8988T (cell line): Measurements from ENCODE around the gene ARNT2.
"Not testable (repeated sequence)": the region's sequence is repeated elsewhere in the genome, so short reads cannot be mapped to it uniquely, and the experiment has no call there.

Source experiments
- DNase-seq: peaks from one replicate; pipeline ENCODE4 v3.0.0; 2011

ARNT2 gene

GRCh38 chr15:80495401-80495942, 91.3 kb downstream of the ARNT2 start:
- no peak for DNase-seq

- DNase-seq = no peak
Observed at GRCh38 chr15:80496096-80496495, 91.9 kb downstream of the ARNT2 start.

DNA sequence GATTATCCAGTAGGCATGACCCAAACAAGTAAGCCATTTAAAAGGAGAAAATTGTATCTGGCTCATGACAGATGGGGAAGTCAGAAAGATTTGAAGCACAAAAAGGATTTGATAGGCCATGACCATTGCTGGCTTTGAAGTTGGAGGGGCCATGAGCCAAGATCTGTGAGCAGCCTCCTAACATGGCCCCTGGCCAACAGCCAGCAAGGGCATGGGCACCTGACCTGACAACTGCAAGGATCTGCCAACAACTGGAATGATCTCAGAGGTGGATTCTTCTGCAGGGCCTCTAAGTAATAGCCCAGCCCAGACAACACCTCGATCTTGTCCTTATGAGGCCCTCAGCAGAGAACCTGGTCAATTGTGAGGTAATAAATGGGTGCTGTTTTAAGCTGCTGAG, 93.0 kb downstream of the ARNT2 start:
- no peak for DNase-seq

DNA sequence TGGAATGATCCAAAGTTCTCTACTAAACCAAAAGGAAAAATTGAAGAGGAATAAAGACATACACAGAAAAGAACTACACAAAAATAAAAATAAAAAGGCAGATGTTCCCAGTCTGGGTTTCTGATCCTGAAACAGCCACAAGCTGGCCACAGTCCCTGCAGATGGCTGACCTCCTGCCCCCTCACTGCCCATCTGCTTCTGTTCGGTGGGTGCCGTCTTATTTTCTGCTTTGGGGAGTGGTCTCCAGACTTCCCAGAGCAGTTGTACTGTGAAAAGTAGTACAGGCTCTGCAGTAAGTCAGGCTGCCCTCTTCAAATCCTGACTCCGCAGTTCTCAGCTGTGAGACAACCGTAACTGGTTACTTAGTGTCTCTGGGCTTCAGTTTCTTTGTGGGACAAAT, 94.5 kb downstream of the ARNT2 start:
- DNase-seq = no peak

DNA sequence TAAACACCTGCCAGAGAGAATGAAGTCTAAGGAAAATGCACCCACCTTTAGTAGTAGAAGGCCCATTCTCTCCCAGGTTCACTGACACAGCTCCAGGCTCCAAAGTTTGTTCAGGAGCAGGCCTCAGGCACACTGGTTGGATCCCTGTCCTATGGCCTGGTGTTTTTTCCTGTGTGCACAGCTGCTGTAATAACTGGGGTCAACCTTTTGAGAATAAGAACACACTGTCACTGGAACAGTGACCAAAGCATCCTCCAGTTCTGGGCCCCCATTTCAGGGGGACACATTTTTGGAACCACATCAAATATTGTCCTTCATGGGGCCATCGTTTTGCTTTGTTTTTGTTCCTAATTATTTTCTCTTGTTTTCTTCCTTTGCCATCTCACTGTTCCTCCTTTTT, 95.8 kb downstream of the ARNT2 start:
- DNase-seq = no peak

DNA sequence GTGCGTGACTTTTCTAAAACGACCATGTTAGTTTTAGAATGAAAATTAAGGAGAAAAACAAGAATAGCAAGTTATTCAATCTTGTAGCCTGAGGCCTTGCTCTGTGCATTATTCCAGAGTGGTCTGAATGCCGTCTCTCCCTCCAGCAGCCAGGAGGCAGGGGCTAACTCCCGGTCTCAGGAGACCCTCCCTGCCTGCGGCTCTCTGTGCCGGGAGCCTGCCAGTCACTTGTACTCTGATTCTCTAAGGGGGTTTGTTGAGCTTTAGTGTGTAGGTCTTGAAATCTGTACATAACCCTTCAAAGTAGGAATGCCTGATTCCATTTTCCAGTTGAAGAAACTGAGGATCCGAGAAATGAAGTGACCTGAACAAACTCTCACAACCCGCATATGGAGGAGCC, 97.3 kb downstream of the ARNT2 start:
- no peak for DNase-seq

GRCh38 chr15:80502782-80503181, 98.6 kb downstream of the ARNT2 start:
- no peak for DNase-seq

- no peak for DNase-seq
Observed at GRCh38 chr15:80503319-80503952, 99.3 kb downstream of the ARNT2 start.

- DNase-seq = no peak
Observed at GRCh38 chr15:80504931-80505330, 100.7 kb downstream of the ARNT2 start.

GRCh38 chr15:80506286-80506893, 102.2 kb downstream of the ARNT2 start:
- DNase-seq = no peak

- no peak for DNase-seq
Observed at GRCh38 chr15:80507131-80507530, 102.9 kb downstream of the ARNT2 start.

- DNase-seq = no peak
Observed at GRCh38 chr15:80507638-80508316, 103.6 kb downstream of the ARNT2 start.

- no peak for DNase-seq
Observed at GRCh38 chr15:80508783-80509182, 104.6 kb downstream of the ARNT2 start.

DNA sequence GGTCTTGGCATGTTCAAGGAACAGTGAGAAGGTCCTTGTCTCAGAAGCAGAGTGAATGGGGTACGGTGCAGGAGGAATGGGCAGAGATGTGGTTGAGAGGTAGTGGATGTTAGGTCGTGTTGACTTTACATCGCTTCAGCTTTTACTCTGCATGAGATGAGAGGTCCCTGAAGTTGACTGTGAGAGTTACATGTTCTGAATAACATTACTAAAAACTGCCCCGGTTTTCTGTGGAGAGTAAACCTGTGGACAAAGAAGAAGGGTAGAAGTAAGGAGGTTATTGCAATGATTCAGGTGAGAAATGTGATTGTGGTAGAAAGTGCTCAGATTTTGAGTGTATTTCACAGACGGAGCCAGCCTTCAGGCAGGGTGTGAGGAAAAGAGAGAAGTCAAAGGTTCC, 105.6 kb downstream of the ARNT2 start:
- no peak for DNase-seq

DNA sequence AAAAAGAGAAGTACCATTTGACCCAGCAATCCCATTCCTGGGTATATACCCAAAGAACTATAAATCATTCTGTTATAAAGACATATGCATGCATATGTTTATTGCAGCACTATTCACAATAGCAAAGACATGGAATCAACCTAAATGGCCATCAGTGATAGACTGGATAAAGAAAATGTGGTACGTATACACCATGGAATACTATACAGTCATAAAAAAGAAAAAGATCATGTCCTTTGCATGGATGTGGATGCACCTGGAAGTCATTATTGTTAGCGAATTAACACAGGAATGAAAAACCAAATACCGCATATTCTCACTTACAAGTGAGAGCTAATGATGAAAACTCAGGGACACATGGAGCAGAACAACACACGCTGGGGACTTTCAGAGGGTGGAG, 106.8 kb downstream of the ARNT2 start:
- DNase-seq = not testable (repeated sequence)

DNA sequence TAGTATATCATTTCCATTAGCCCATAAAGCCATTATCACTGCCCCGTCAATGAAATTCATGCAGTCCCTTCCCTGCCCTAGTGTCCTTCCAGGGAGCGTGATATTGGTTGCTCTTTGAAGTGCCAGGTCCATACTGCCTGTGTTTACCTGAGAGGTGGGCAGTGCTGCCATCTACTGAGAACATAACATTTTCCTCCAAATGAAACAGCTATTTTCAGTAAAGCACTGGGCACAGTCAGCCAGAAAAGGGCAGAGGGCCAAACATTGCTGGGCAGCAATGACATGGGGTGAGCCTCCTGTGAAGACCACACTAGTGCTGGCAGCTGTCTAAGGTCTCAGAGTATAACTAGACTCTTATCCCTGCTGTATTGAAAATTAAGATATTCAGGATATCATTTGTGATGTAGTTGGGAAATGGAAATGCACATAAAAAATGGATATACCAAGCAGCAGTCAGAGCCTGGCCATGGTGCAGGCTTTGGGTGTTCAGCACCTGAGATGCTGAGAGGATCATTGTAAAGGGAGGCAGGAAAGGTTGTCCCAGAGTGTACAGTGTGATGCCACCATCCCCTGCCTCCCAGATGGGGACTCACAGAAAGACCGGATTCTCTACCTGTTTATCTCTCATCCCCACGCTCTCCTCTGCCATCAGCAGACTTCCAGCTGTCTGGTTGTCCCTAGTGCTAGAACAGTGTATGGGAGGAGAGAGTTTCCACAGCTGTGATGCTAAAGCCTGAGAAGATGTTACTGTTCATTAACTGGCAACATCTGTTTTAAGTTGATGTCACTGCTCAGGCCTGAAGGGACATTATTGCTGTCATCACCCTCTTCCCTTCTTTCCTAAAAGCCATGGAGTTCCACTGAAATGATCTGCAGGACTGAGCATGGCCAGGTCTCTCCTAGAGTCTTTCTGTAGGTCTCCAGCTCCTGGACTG, 108.8 kb downstream of the ARNT2 start:
- no peak for DNase-seq

DNA sequence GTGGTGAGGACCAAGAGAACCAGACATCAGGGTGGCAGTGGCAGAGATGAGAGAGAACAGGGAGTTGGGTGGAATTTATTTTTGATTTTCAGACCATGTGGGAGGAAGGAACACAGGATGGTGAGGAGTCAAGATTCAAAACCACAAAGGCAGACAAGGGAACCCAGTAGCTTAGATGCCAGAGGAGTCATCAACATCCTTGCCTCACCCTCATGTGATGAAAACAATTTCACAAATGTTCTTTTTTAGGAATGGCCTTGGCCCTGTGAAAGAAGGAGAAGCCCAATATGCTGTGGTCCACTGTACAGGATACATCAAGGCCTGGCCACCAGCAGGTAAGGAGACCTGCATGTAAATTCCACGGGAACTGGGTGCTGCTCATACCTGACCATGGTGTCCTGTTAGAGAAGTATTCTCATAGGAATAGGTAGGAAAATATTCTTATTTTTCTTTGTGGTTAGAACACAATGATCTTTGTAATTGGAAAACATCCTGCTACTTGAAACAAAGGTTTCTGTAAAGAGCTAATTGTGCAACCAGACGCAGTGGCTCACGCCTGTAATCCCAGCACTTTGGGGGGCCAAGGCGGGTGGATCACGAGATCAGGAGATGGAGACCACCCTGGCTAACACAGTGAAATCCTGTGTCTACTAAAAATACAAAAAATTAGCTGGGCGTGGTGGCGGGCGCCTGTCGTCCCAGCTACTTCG, 110.0 kb downstream of the ARNT2 start:
- DNase-seq = no peak

DNA sequence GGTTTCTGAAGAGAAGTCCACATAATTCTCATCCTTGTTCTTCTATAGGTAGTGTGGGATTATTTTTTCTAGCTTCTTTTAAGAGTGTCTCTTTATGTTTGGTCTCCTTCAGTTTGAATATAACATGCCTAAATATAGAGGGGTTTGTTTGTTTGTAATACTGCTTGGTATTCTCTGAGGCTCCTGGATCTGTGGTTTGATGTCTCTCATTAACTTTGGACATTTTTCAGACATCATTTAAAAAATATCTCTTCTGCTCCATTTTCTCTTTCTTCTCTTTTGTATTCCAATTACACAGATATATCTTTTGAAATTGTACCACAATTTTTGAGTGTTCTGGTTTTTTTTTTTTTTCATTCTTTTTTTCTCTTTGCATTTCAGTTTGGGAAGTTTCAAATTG, 113.1 kb downstream of the ARNT2 start:
- no peak for DNase-seq

DNA sequence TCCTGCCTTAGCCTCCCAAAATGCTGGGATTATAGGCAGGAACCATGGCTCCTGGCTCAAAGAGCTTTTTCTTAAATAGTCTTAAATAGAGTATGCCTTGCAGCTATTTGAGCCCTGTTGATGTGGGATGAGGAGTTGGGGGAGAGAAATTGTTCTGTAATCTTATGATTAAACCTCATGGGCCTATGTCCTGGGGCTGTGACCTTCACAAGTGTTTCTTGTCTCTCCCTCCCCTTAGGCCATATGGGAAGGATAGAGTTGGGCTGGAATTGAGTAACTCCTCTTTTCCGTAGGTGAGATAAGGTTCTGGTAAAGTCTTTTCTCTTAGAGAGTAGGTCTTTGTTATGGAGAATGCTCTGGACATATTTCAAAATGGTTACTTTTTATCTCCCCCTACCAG, 114.3 kb downstream of the ARNT2 start:
- no peak for DNase-seq

- DNase-seq = no peak
Observed at GRCh38 chr15:80523746-80524145, 119.6 kb downstream of the ARNT2 start.

DNA sequence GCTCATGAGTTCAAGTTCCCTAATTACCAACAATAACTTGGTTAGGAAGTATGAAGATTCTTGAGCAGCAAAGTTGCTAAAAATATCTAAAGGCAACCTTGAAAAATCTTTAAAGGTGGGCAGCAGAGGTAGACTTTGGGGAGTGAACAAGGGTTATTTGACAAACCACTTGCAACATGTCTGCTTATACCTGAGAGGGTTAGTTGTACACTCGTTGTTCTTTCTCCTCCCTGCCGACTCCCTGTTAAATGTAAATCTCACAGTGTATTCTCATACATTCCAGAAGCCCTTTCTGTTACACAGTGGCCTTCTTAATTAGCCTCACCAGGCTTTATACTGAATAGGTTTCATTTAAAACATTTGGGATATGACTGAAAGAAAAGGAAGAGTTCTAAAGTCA, 121.7 kb downstream of the ARNT2 start:
- DNase-seq = no peak

GRCh38 chr15:80526556-80527340, 122.6 kb downstream of the ARNT2 start:
- DNase-seq = no peak
